Daoy (cell line): ENCODE measurements around the gene TUBB4B. TPM values are rescaled to one million over a fixed set of nuclear protein-coding genes. Genes with fewer than 3 reads are reported as not detected.

ENCODE experiments used
- DNase-seq: peaks from one replicate; pipeline ENCODE4 v3.0.0-alpha.2; 2015; ENCODE audit warnings: low read depth
- total RNA-seq: library from RNA; depleted of rRNA; stranded (reverse); fragments of >200 nt; shearing (Covaris generic); gene quantifications from 2 replicates; pipeline ENCODE4 v1.2.3, GENCODE V29; 2014; rRNA removed

Gene TUBB4B
- 294 and 321 TPM in 2 replicates for total RNA-seq

GRCh38 chr9:137240841-137241489 lies at the start of gene TUBB4B:
Gene TUBB4B (plus strand): TSS chr9:137241287. CDS start chr9:137241361, 74 bp downstream.
- DNase-seq = peak; percentile 100

DNA sequence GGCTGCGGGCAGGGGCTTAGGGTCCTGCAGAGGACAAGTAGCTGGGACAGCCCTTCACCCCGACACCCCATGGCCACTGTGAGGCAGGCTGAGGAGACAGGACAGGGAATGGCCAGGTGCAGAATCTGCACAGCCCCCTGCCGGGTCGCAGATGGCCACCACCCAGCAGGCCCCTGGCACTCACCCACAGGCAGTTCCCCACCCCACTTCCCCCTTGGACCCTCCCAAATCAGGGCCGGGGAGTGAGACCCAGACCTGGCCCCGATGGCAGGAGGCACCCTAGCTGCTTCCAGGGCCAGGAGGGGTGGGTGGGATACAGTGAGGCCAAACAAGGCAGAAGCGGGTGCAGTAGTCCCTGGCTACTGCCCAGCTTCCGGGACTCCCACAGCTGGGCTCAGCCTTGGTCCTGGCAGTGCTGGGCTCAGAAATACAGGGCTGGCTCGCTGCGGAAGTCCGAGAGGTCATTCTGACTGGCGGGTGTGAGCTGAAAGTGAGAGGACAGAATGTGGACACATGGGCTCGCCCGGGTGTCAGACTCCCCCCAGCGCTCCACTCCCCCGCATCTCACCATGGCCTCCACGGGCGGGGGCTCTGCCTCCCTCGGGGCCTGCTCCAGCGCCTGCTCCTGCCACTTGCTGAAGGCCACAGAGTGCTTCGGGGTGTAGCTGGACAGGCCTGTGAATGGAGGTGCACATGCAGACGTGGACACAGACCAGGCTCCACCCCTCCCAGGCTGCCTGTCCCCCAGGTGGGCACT lies 49.2 kb upstream of the TUBB4B start:
- DNase-seq = no peak

- no peak for DNase-seq
Observed at GRCh38 chr9:137192448-137192780, 48.7 kb upstream of the TUBB4B start.

DNA sequence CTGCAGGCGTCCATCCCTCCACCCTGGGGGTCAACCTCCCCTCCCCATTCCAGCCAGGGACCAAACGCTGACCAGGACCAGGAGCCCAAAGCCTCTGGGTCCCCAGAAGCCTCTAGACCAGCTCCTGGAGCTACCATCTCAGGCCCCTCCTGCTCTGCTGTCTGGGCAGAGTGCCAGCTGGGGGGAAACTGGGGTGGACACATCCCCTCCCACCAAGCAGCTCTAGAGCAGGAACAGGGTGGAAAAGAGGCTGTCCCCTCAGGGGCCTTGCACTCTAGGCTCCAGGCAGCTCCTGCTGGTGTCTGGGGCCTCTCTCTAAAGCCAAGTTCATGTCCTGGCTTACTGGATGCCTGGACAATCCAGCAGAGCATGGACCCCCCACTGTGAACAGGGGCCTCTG lies 48.2 kb upstream of the TUBB4B start:
- DNase-seq = no peak

DNA sequence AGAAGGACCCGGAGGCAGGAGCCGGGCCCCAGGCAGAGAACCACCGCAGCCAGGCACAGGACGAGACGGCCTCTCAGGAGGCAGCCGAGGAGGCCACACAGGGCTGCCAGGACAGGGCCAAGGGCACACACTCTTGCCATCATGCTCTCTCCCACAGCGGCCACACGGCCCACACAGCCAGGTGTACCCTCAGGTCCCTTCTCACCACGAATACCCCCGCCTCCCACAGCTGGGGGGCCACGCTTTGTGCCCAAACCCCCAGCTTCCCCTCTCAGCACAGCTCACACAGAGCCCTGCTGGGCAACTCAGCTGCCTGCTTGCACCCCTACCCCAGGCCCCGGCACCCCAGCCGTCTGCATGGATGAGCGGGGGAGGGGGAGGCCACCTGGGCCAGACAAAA lies 47.3 kb upstream of the TUBB4B start:
- no peak for DNase-seq

GRCh38 chr9:137194388-137194787 lies 46.7 kb upstream of the TUBB4B start:
- DNase-seq = no peak

DNA sequence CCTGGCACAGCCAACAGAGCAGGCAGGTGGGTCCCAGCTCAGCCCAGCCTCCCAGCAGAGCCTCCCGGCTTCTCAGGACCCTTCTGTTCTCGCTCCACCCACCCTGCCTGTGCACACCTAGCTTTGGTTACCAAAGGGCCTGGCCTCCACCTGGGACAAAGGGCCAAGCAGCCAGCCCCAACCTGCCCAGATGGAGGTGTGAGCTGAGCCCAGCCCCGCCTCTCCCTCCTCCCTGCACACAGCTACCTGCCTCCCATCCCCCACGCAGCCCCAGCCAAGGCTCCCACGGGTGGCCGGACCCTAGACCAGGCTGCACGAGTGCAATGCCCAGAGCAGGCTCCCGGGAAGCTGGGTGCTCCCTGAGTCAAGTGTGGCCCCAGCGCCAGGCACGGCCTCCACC lies 46.2 kb upstream of the TUBB4B start:
- DNase-seq = no peak

- no peak for DNase-seq
Observed at GRCh38 chr9:137195525-137196220, 45.4 kb upstream of the TUBB4B start.

DNA sequence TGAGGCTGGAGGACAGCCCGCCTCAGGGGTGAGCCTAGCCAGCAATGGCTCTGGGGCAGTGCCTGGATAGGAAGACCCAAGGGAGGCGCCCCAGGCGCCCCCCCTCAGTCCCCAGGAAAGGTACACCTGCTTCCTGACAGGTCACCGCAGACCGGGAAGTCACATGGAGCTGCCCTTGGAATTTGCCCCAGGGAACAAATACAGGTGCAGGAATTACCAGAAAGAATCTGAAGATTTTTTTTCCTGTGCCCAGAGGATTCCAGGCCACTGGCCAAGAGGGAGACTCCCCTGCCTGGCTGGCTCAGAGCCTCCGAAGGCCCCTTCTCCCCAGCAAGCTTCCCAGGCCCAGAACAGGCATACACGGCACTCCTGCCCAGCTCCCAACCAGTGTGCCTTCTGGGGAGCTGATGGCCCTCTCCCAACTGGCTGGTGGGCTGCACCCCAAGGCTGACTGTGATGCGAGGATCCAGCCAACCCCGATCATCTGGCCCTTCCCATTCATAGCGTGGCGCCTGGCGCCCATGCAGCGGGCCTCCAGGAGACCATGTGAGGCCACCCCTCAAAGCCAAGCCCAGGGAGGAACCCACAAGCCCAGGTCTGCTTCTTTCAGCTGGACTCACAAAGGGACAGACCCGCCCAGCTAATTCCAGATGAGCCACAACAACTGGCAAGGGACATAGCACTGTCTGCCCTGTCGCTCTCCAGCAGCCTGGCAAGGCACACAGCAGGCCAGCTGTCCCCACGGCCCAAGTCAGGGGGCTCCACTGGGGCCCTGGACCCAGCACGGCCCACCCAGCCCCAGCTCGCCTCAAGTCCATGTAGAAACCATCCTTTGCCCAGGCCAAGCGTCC lies 42.8 kb upstream of the TUBB4B start:
- DNase-seq = no peak

DNA sequence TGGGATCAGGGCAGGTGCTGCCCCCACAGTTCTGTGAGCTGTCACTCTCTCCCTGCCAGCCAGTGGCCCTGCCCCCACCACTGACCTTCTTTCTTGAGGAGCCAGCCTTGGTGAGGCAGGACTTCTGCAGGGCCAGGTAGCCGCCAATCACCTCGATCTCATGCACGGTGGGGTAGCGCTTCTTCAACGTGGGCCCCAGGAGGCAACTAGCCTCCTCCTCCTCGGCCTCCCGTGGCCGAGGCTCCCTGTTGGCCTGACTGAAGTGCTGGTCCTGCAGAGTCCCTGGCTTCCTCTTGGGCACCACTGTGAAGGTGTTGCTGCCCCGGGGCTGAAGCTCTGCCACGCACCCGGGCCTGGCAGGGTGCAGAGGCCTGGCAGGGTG lies 42.2 kb upstream of the TUBB4B start:
- no peak for DNase-seq

DNA sequence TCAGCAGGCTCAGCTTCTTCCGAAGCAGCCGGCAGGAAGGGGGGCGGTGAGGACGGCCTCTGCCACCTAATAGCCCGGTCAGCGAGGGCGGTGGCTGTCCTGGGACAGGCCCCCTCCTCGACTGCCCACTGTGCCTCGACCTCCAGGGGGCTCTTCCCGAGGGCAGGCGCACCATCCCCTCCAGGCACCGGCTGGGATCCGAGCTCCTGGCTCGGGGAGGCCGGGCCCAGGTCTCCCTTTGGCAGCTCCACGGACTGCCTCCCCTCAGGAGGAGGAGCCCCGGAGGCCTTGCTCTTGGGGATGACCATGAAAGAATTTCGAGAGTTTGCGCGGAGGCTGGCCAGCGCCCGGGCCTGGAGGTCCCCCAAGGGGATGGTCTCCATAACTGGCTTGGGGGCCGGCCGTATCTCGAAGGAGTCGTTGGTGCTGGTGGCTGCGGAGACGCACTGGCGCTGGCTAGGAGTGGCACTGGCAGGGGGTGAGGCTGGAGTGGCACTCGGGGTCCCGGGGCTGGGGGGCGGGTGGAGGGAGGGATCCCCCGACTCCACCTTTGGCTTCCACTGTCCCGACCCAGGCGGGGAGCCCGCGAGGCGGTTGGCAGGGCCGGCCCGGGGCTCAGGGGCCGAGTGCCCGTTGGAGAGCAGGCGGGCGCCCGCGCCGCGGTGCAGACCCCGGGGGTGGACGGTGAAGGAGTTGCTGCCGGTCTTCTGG lies 41.5 kb upstream of the TUBB4B start:
- DNase-seq = no peak

DNA sequence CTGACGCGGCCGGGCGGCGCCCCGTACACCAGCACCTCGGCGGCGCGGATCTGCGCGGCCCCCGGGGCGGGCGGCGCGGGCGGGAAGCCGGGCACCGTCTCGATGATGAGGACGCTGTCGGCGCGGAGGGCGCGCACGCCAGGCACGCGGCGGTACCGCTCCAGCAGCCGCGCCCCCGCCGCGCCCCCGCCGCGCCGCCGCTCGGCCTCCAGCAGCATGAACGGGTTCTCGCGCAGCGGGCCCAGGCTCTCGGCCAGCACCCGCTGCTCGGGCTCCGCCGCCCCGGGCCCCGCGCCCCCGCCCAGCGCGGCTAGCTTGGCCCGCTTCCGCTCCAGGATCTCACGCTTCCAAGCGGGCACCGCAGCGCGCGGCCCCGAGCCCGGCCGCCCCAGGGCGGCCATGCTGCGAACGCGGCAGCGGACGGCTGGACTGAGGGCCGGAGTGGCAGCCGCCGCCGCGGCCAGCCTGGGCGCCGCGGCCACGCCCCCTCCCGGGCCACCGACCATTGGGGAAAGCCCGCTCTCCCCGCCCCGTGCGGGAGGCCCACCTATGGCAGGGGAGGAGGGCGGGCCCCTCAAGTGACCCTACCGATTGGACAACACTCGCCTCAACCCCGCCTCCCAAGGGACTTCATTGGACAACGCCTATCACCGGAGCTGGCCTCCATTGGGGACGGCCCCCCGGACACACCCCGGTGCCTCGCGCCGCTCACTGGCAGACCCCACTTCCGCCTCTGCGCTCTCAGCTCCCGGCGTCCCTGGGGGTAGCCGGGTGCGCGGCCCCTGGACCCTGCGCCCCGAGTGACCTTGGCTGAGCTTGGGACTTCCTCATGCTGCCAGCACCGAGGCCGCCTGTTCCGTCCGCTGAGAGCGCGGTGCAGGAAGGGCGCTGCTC lies 40.5 kb upstream of the TUBB4B start, which contains the start of gene TPRN:
TPRN (minus strand) TSS at position 431 of the 894 bp plus-strand sequence; CDS start at position 401, 30 bp downstream.
- peak; percentile 100 for DNase-seq

GRCh38 chr9:137201205-137201868 lies 39.8 kb upstream of the TUBB4B start:
- DNase-seq = no peak

GRCh38 chr9:137202966-137203365 lies 38.1 kb upstream of the TUBB4B start:
- no peak for DNase-seq

DNA sequence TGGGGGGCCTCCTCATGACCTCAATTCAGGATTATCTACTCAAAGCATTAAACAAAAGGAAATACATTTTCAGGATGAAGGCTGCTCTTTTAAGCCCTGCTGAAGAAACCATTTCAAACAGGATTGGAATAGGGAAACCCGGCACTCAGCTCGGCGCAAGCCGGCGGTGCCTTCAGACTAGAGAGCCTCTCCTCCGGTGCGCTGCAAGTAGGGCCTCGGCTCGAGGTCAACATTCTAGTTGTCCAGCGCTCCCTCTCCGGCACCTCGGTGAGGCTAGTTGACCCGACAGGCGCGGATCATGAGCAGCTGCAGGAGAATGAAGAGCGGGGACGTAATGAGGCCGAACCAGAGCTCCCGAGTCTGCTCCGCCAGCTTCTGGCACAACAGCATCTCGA lies 36.4 kb upstream of the TUBB4B start:
- DNase-seq = no peak

DNA sequence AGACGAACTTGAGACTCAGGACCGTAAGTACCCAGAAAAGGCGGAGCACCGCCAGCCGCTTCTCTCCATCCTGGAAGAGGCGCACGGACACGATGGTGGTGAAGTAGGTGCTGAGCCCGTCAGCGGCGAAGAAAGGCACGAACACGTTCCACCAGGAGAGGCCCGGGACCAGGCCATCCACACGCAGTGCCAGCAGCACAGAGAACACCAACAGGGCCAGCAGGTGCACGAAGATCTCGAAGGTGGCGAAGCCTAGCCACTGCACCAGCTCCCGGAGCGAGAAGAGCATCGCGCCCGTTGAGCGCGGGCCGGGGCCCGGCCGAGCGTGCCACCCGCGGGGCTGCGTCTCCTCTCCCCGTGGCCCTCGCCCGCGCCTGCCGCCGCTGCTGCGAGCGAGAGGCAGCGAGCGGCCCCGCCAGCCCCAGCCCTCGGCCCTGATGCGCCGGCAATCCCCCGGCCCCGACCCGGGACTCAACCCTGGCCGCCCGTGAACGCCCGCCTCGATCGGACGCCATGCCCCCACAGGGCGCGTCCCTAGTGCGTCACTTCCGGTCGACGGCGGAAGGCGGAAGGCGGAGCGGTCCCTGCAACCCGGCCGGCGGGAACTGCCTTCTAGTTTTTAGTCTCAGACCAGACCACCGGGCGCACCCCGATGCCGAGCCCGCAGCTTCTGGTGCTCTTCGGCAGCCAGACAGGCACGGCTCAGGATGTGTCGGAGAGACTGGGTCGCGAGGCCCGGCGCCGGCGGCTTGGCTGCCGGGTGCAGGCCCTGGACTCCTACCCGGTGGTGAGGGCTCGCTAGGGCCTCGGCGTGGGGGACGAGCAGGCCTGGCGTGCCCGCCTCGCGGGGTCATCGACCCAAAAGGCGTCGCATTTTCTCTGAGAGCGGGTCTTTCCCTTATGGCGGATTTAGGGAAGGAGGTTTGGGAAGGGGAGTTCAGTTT lies 35.7 kb upstream of the TUBB4B start, which contains the start of the genes NDOR1 and TMEM203:
NDOR1 (plus strand) TSS at position 575 of the 944 bp plus-strand sequence; CDS start at position 653, 78 bp downstream.
TMEM203 (minus strand) TSS at position 523 of the 944 bp plus-strand sequence; CDS start at position 289, 234 bp downstream.
- DNase-seq = peak; percentile 95

DNA sequence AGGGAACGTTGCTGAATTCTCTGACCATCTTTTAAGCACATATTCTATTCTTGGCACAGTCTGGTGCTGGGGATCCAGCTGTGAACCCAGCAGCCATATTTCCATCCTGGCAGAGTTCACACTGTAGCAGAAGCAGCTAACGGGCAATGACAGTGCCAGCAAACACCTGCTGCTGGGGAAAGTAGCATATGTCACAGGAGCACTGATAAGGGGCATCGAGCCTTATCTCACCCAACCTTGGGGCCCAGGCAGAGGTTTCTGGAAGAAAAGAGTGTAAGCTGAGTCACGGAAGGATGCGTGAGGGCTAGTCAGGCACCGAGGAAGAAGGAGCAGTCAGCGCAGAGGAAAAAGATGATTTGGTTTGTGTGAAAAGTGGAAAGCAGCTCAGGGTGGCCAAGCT lies 34.5 kb upstream of the TUBB4B start:
- no peak for DNase-seq

DNA sequence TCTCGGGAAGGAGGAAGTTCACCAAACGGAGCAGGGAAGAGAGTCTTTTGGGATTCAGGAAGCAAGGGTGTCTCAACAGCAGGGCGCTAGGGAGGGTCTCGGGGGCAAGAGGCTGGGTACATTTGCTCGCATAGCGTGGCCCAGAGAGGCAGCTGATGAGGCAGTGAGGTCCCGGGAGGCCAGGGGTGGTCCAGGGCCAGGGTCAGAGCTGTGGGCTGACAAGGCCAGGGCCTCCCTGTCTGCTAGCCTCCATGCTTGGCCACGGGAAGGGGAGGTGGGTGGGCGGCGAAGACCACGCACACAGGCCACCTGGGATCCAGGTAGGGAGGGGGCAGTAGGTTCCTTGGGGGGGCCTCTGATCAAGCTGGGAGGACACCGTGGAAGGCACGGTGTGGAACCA lies 29.6 kb upstream of the TUBB4B start:
- no peak for DNase-seq
